Spinal cord (tissue), 10 donors: ENCODE measurements around the gene LRTM2. TPM values are rescaled to one million over a fixed set of nuclear protein-coding genes. Genes with fewer than 3 reads are reported as not detected.

Source experiments
- DNase-seq, 6 donors: peaks; one replicate each; pipeline versions ENCODE4 v3.0.0 to v3.0.0-alpha.2; 2013 to 2015; ENCODE audit warnings: low spot score in 6 of 6, low read depth in 4 of 6
- H3K27ac ChIP-seq: one replicate; pipeline ENCODE4 v1.5.1; 2013; ENCODE audit warnings: low read depth, low read length, control low read depth
- H3K27me3 ChIP-seq: one replicate; pipeline ENCODE4 v1.6.1; 2013; ENCODE audit warnings: low read length; ENCODE audit not compliant: control insufficient read depth, insufficient read depth
- H3K36me3 ChIP-seq: one replicate; pipeline ENCODE4 v1.6.1; 2013; ENCODE audit warnings: low read length; ENCODE audit not compliant: control insufficient read depth, insufficient read depth
- H3K4me1 ChIP-seq: one replicate; pipeline ENCODE4 v1.6.1; 2013; ENCODE audit warnings: low read length; ENCODE audit not compliant: control insufficient read depth, insufficient read depth
- H3K4me3 ChIP-seq: one replicate; pipeline ENCODE4 v1.5.1; 2013; ENCODE audit warnings: low read depth, low read length, control low read depth
- H3K9me3 ChIP-seq: one replicate; pipeline ENCODE4 v1.6.1; 2013; ENCODE audit warnings: low read length; ENCODE audit not compliant: control insufficient read depth, insufficient read depth
- WGBS: methylation state at CpG from one replicate; pipeline ENCODE4 v1.1.5; 2013; ENCODE audit warnings: missing lambda C conversion rate; ENCODE audit not compliant: insufficient coverage; 5-methylcytosine and 5-hydroxymethylcytosine counted together
- polyA plus RNA-seq, 2 donors: library from polyadenylated mRNA; unstranded; fragments of 120-200 nt; gene quantifications; one replicate each; pipeline ENCODE4 v1.2.1, GENCODE V29; 2013; ENCODE audit not compliant: insufficient read length in 2 of 2
- total RNA-seq, 2 donors: library from RNA; depleted of rRNA in 1 of 2; stranded (reverse); fragments of 120-200 nt in 1 of 2; fragments of >200 nt in 1 of 2; gene quantifications; one replicate each; pipeline versions ENCODE4 v1.2.3 to v1.2.4, GENCODE V29; 2013 to 2014
- donor health status: healthy.

LRTM2 gene
- total and polyA plus RNA-seq, 4 donors = 1.4 to 9.6 (median 5.3) TPM

DNA sequence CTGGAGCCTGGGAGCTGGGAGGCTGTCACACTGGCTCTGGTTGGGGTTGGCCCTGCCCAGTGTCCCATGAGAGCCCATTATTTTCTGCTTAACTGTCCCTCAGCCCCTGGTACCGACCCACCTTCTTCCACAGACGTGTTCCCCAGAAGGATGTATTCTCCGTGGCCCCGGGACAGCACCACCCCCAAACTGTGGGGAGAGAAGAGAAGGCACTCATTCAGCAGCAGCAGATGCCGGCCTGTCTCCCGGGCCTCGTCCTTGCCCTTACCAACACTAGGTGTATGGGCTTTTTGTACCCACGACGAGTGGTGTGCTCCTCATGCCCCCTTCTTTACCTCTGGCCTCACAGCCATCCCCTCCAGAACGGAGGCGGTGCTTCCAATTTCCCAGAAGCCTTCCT, 38.1 kb downstream of the LRTM2 start:
- Histone ChIP-seq H3K4me3 (no peak overlapping the region), H3K27me3 (no peaks in the 10 kb centered on the region), H3K9me3 (peaks cover 13% of the 10 kb centered on the region), H3K36me3 (no peaks in the 10 kb centered on the region), H3K27ac (no peak overlapping the region), H3K4me1 (no peaks in the 10 kb centered on the region)
- DNase-seq = no peak
- WGBS = 94% methylated on average over 7 of the region's 11 CpGs

DNA sequence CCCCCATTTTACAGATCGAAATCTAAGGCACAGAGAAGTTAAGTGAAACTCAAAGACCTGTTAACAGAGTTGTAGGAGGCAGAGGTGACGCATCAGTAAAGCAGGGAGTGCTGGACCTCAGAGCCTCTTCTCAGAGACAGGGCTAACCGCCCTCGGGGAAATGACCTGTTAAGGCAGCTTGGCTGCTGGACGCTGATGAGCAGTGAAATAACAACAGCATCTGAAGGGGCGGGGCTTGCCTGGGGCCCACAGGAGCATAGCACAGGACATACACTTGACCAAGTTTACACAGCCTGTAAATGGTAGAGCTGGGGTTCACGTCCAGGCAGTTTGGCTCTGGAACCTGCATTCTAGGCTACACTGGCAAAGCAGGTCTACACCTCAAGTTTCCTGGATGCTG, 39.3 kb downstream of the LRTM2 start:
- Histone ChIP-seq H3K36me3 (no peaks in the 10 kb centered on the region), H3K27me3 (peaks cover 4% of the 10 kb centered on the region), H3K4me1 (peaks cover 3% of the 10 kb centered on the region), H3K27ac (no peak overlapping the region), H3K9me3 (peaks cover 13% of the 10 kb centered on the region), H3K4me3 (no peak overlapping the region)
- DNase-seq = no peak
- WGBS = 78% methylated on average over 7 of the region's 7 CpGs

- H3K36me3 ChIP-seq = no peaks in the 10 kb centered on the region
Observed at GRCh38 chr12:1862973-1863372, 42.6 kb downstream of the LRTM2 start.

GRCh38 chr12:1863823-1864222, 43.5 kb downstream of the LRTM2 start:
- 89% methylated on average over 14 of the region's 16 CpGs for WGBS
- Histone ChIP-seq H3K27me3 (peaks cover 5% of the 10 kb centered on the region), H3K4me3 (no peak overlapping the region), H3K9me3 (no peaks in the 10 kb centered on the region), H3K36me3 (no peaks in the 10 kb centered on the region), H3K4me1 (peaks cover 7% of the 10 kb centered on the region), H3K27ac (no peak overlapping the region)
- DNase-seq = no peak

More at GRCh38 chr12:1862973-1863372, 42.6 kb downstream of the LRTM2 start:
- peaks cover 7% of the 10 kb centered on the region for H3K4me1 ChIP-seq
- no peak overlapping the region for H3K27ac ChIP-seq
- no peak for DNase-seq
- H3K27me3 ChIP-seq = peaks cover 5% of the 10 kb centered on the region
- H3K4me3 ChIP-seq = no peak overlapping the region
- no peaks in the 10 kb centered on the region for H3K9me3 ChIP-seq

- DNase-seq = no peak
- H3K27me3 ChIP-seq = peaks cover 5% of the 10 kb centered on the region
- no peaks in the 10 kb centered on the region for H3K9me3 ChIP-seq
- peaks cover 7% of the 10 kb centered on the region for H3K4me1 ChIP-seq
- no peak overlapping the region for H3K4me3 ChIP-seq
- WGBS = 55% methylated on average over 27 of the region's 27 CpGs
- no peaks in the 10 kb centered on the region for H3K36me3 ChIP-seq
- H3K27ac ChIP-seq = no peak overlapping the region
Observed at GRCh38 chr12:1864456-1864855, 44.1 kb downstream of the LRTM2 start.

GRCh38 chr12:1864867-1865266, 44.5 kb downstream of the LRTM2 start:
- Histone ChIP-seq H3K27ac (no peak overlapping the region), H3K27me3 (peaks cover 5% of the 10 kb centered on the region), H3K36me3 (no peaks in the 10 kb centered on the region), H3K9me3 (peaks cover 1% of the 10 kb centered on the region), H3K4me1 (peaks cover 7% of the 10 kb centered on the region), H3K4me3 (no peak overlapping the region)
- 54% methylated on average over 37 of the region's 37 CpGs for WGBS
- DNase-seq = no peak

DNA sequence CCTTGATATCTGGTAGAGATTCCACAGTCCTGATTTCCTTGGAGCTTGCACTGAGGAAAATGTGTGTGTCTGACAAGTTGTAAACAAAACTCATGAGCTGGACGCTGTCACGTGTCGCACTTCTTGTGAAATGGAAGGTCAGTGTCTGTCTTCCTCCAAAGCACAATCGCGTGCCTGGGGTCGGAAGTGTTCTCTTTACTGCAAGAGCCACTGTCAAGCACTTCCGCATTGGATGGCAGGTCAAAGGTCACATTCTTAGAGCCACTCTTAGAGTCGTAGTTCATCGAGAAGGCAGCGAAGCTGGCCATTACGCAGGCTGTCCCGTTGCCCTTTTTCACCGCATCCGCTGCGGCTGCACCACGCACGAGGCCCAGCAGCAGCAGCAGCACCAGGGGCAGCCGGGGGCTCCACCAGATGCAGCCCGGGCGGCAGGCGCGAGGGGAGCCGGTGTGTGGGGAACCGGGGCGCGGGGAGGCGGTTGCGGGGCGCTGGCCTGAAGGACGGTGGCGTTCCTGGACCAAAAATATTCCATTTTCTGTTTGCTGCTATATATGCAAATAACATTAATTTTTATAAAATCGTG, 45.0 kb downstream of the LRTM2 start:
- H3K27ac ChIP-seq = no peak overlapping the region
- no peaks in the 10 kb centered on the region for H3K36me3 ChIP-seq
- H3K9me3 ChIP-seq = peaks cover 2% of the 10 kb centered on the region
- H3K27me3 ChIP-seq = peaks cover 5% of the 10 kb centered on the region
- H3K4me3 ChIP-seq = no peak overlapping the region
- peaks cover 7% of the 10 kb centered on the region for H3K4me1 ChIP-seq
- WGBS = 79% methylated on average over 21 of the region's 32 CpGs
- no peak for DNase-seq

DNA sequence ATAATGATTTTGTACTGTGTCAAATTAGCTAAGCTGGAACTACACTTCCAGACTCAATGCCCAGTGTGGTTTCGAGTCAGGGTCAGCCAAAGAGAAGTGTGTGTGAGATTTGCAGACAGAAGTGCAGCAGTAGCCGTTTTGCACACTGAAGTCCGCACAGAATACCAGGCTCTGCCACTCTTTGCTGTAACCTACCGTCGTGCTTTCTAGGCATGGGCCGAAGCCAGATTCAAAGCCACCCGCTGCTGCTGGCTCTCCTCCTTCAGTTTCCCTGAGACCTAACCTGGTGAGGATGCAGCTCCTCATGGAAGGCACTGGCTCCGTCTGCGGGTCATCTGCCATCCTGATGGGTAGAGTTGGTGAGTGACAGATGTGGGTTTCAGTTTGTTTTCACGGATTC, 48.8 kb downstream of the LRTM2 start:
- Histone ChIP-seq H3K27me3 (peaks cover 2% of the 10 kb centered on the region), H3K36me3 (no peaks in the 10 kb centered on the region), H3K27ac (no peak overlapping the region), H3K4me3 (no peak overlapping the region), H3K4me1 (peaks cover 12% of the 10 kb centered on the region), H3K9me3 (peaks cover 2% of the 10 kb centered on the region)
- WGBS = 93% methylated on average over 7 of the region's 10 CpGs
- no peak for DNase-seq

DNA sequence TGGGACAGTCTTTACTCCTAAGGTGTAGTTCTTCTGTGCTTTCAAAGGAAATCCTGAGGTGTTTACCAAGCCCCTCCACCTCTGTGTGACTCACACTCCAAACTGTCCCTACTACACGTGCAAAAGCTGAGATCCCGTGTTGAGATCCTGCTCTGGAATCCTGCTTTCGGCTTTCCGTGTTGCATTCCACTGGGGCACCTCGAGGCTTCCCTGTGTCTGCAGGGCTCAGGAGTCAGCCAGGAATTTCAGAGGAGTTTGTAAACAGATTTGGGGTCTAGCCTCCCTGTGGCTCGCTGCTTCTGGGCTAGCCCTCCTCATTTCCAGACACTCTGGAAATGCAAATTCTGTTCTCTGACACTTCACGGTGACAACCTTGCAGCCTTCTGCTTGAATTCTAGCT, 49.7 kb downstream of the LRTM2 start:
- peaks cover 5% of the 10 kb centered on the region for H3K4me1 ChIP-seq
- no peak overlapping the region for H3K27ac ChIP-seq
- no peaks in the 10 kb centered on the region for H3K36me3 ChIP-seq
- DNase-seq = no peak
- H3K9me3 ChIP-seq = peaks cover 2% of the 10 kb centered on the region
- 69% methylated on average over 7 of the region's 7 CpGs for WGBS
- no peaks in the 10 kb centered on the region for H3K27me3 ChIP-seq
- H3K4me3 ChIP-seq = no peak overlapping the region

GRCh38 chr12:1870998-1871917, 50.9 kb downstream of the LRTM2 start:
- no peak for DNase-seq
- 96% methylated on average over 22 of the region's 24 CpGs for WGBS
- Histone ChIP-seq H3K27ac (no peak overlapping the region), H3K9me3 (peaks cover 2% of the 10 kb centered on the region), H3K4me3 (no peak overlapping the region), H3K27me3 (no peaks in the 10 kb centered on the region), H3K36me3 (no peaks in the 10 kb centered on the region), H3K4me1 (peaks cover 5% of the 10 kb centered on the region)
